GM23248 (cell line): ENCODE results near the gene FAM174C. TPM values are rescaled to one million over a fixed set of nuclear protein-coding genes. Genes with fewer than 3 reads are reported as not detected.

Experiments used
- DNase-seq: peaks from one replicate; pipeline ENCODE4 v3.0.0-alpha.2; 2015
- H2AFZ ChIP-seq: fragments of 200-600 bp; sonication (generic); 2 replicates; pipeline ENCODE4 v1.6.1; 2016; ENCODE audit warnings: antibody characterized with exemption
- H3F3A ChIP-seq: fragments of 200-600 bp; sonication (generic); 2 replicates; pipeline ENCODE4 v1.6.1; 2016; ENCODE audit warnings: mild to moderate bottlenecking, antibody characterized with exemption, mixed run types; ENCODE audit not compliant: insufficient read depth
- H3K27ac ChIP-seq: fragments of 200-600 bp; sonication (generic); 2 replicates; pipeline ENCODE4 v1.5.1; 2016; ENCODE audit warnings: mild to moderate bottlenecking
- H3K27me3 ChIP-seq: fragments of 200-600 bp; sonication (generic); replicated peaks from 2 replicates; pipeline ENCODE4 v1.6.1; 2016; ENCODE audit warnings: mild to moderate bottlenecking; ENCODE audit not compliant: insufficient read depth
- H3K36me3 ChIP-seq: fragments of 200-600 bp; sonication (generic); 2 replicates; pipeline ENCODE4 v1.6.1; 2016; ENCODE audit warnings: low read depth, mild to moderate bottlenecking
- H3K4me1 ChIP-seq: fragments of 200-600 bp; sonication (generic); 2 replicates; pipeline ENCODE4 v1.6.1; 2016; ENCODE audit warnings: mild to moderate bottlenecking; ENCODE audit not compliant: insufficient read depth
- H3K4me2 ChIP-seq: fragments of 200-600 bp; sonication (generic); one replicate; pipeline ENCODE4 v1.6.1; 2016; ENCODE audit warnings: mild to moderate bottlenecking; ENCODE audit not compliant: unreplicated experiment
- H3K4me3 ChIP-seq: fragments of 200-600 bp; sonication (generic); 2 replicates; pipeline ENCODE4 v1.5.1; 2016; ENCODE audit warnings: mild to moderate bottlenecking
- H3K79me2 ChIP-seq: fragments of 200-600 bp; sonication (generic); 2 replicates; pipeline ENCODE4 v1.6.1; 2016; ENCODE audit warnings: mild to moderate bottlenecking; ENCODE audit not compliant: insufficient read depth
- H3K9ac ChIP-seq: fragments of 200-600 bp; sonication (generic); 2 replicates; pipeline ENCODE4 v1.6.1; 2016; ENCODE audit warnings: mild to moderate bottlenecking
- H3K9me2 ChIP-seq: fragments of 200-600 bp; sonication (generic); 2 replicates; pipeline ENCODE4 v1.6.1; 2016; ENCODE audit warnings: mixed run types, mild to moderate bottlenecking, moderate library complexity; ENCODE audit not compliant: insufficient read depth
- H3K9me3 ChIP-seq: fragments of 200-600 bp; sonication (generic); one replicate; pipeline ENCODE4 v1.6.1; 2017; ENCODE audit warnings: low read depth
- H4K20me1 ChIP-seq: fragments of 200-600 bp; sonication (generic); 2 replicates; pipeline ENCODE4 v1.6.0; 2016; ENCODE audit not compliant: insufficient read depth
- EZH2 ChIP-seq: fragments of 200-600 bp; sonication (generic); IDR thresholded peaks from 2 replicates; pipeline ENCODE4 v1.6.1; 2018; ENCODE audit warnings: antibody characterized with exemption, mild to moderate bottlenecking; ENCODE audit not compliant: insufficient read depth, poor library complexity, severe bottlenecking
- EZH2phosphoT487 ChIP-seq: fragments of 200-600 bp; sonication (generic); IDR thresholded peaks from 2 replicates; pipeline ENCODE4 v1.6.1; 2018; ENCODE audit warnings: antibody characterized with exemption, moderate library complexity, mild to moderate bottlenecking, low read depth; ENCODE audit not compliant: insufficient read depth
- WGBS, 2 experiments: methylation state at CpG; one replicate each; pipeline ENCODE4 v1.1.6; 2015 to 2017; ENCODE audit warnings: low lambda C conversion rate in 2 of 2, low coverage in 1 of 2; ENCODE audit errors: missing lambda C conversion rate in 2 of 2; 5-methylcytosine and 5-hydroxymethylcytosine counted together
- in situ Hi-C: fragments of 300-500 bp; cut with MboI; formaldehyde crosslinking; loops from 2 replicates; pipeline ENCODE4 v1.15.0; 2020
- polyA plus RNA-seq: library from polyadenylated mRNA; unstranded; fragments of >200 nt; fragmentation: Nextera tagmentation; extraction: Ambion mirVana; gene quantifications from 2 replicates; pipeline ENCODE4 v1.2.1, GENCODE V29; 2016
- total RNA-seq: library from RNA; depleted of rRNA; stranded (reverse); fragments of >200 nt; shearing (Covaris generic); gene quantifications from 2 replicates; pipeline ENCODE4 v1.2.3, GENCODE V29; 2014

The FAM174C gene
- total and polyA plus RNA-seq, 2 experiments from 2014 or later = 81.6 to 84.5 TPM

DNA sequence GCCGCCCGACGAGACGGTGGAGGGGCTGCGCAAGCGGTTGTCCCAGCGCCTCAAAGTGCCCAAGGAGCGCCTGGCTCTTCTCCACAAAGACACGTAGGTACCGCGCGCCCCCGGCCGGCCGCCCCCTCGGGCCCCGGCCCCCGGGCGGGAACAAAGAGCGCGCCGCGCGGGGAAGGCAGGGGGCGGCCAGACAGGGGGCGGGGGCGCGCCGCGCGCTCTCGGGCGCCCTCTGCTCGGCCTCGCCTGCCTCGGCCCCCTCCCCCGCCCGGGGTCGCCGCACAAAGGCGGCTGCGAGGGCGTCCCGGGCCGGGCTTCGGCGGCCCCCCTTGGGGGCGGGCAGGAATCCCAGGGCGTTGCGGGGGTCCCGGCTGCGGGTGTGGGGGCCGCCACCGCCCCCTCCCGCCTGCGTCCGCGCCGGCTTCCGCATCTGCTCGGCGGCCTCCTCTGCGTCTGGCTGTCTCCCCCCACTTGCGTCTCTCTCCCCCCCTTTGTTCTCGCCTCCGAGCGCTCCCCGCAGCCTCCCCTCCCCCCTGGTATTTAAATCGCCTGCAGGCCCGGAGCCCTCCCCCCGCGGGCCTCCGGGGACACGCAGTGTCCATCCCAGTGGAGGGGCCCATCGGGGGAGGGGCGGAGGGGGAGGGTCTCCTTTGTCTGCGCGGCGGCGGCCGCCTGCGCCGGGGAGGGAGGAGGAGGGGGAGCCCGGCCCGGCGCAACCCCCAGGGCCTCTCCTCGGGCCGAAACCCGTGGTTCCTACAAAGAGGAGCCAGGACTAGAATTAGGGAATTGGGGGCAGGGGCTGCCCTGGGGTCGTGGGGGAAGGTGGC is 24.7 kb upstream of the FAM174C start:
- Histone ChIP-seq H3K4me3 (peak overlapping the region; percentile 85), H3K9me3 (no peaks in the 10 kb centered on the region), H3K27ac (peak overlapping the region; percentile 98), H3K36me3 (peaks cover 23% of the 10 kb centered on the region), H3K79me2 (peaks cover 46% of the 10 kb centered on the region), H3K27me3 (no peaks in the 10 kb centered on the region), H3K4me1 (peaks cover 20% of the 10 kb centered on the region), H4K20me1 (no peaks in the 10 kb centered on the region), H3K9me2 (no peaks in the 10 kb centered on the region), H3K4me2 (peak overlapping the region; percentile 87), H2AFZ (no peak overlapping the region), H3F3A (peaks cover 14% of the 10 kb centered on the region), H3K9ac (peak overlapping the region; percentile 99)
- in situ Hi-C loops = no loop called here
- peak; percentile 76 for DNase-seq
- TF ChIP-seq EZH2phosphoT487 (no peak), EZH2 (no peak)
- 0 to 1% methylated on average over 4 to 80 of the region's 90 CpGs for WGBS, 2 experiments

DNA sequence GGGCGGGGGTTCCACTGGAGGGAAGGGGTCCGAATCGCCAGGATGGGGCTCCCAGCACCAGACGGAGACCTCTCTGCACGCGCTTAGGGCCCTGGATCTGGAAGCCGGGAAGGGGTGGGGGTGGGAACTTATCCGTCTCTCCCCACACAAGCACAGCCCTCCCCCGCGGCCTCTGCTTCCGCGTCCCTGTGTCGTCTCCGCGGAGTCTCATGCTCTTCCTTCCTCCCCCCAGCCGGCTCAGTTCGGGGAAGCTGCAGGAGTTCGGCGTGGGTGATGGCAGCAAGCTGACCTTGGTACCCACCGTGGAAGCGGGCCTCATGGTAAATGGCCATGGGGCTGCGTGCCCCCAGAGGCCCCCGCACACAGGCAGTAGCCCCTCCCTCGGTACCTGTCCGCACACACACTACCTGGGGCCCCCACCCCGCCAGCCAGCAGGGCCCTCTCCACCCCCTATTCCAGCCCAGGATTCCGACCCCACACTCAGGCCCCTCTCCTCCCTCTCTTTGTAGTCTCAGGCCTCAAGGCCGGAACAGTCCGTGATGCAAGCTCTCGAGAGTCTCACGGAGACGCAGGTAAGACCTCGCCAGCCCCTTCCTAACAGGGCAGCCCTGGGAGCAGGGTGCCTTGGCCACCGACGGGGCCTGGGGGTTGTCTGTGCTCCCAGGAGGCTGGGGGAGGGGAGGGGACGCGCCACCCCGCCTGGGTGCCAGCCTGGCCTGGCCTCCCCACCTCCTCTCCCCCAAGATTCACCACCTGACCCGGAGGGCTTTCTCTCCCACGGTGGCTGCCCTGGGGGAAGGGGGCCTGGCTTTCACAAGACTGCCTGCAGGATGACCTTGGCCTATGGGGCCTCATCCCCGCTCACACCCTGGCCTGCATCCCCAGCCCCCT is 23.8 kb upstream of the FAM174C start:
- Histone ChIP-seq H4K20me1 (no peaks in the 10 kb centered on the region), H3K4me3 (peak overlapping the region; percentile 85), H3K9me2 (no peaks in the 10 kb centered on the region), H3K27me3 (no peaks in the 10 kb centered on the region), H3K79me2 (peaks cover 55% of the 10 kb centered on the region), H3K27ac (peak overlapping the region; percentile 98), H3K9me3 (no peaks in the 10 kb centered on the region), H3K36me3 (peaks cover 30% of the 10 kb centered on the region), H3F3A (peaks cover 24% of the 10 kb centered on the region), H3K4me2 (peak overlapping the region; percentile 87), H3K4me1 (peaks cover 20% of the 10 kb centered on the region), H3K9ac (peak overlapping the region; percentile 99), H2AFZ (no peak overlapping the region)
- in situ Hi-C loops = no loop called here
- 1 to 2% methylated on average over 23 to 40 of the region's 41 CpGs for WGBS, 2 experiments
- TF ChIP-seq EZH2 (no peak), EZH2phosphoT487 (no peak)
- peak; percentile 85 for DNase-seq

DNA sequence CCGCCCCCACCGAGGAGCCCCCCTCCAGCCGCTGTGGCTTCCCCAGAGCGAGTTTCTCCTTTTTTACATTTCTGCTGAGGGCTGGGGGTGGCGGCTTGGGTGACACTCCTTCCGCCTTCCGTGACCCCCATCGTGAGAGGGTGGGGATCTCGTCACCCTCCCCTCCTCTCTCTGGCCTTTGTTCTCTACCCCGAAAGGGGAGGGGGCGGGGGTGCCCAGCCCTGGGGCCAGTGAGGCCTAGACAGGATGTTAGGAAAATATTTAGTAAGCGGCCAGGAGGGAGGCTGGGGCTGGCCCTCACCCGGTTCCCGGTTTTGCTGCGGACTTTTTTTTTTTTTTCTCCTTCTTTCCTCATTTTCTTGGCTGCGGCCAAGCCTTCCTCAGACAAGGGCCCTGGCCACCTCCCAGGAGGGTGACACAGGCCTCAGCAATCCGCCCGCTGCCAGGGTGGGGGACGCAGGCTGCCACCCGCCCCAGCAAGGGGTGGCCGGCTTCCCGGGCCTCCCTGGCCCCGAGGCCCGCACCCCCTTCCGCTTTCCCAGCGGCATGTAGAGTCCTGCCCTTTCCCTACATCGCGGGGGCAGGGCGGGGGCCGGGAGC is 23.0 kb upstream of the FAM174C start:
- Histone ChIP-seq H3F3A (peaks cover 27% of the 10 kb centered on the region), H3K79me2 (peaks cover 62% of the 10 kb centered on the region), H3K27me3 (no peaks in the 10 kb centered on the region), H3K9me2 (no peaks in the 10 kb centered on the region), H3K9ac (peak overlapping the region; percentile 99), H3K4me2 (peak overlapping the region; percentile 87), H3K27ac (peak overlapping the region; percentile 98), H3K9me3 (no peaks in the 10 kb centered on the region), H3K36me3 (peaks cover 36% of the 10 kb centered on the region), H4K20me1 (no peaks in the 10 kb centered on the region), H2AFZ (no peak overlapping the region), H3K4me1 (peaks cover 22% of the 10 kb centered on the region), H3K4me3 (peak overlapping the region; percentile 85)
- no peak for TF ChIP-seq EZH2phosphoT487
- no peak for TF ChIP-seq EZH2
- WGBS, 2 experiments = 0 to 1% methylated on average over 17 to 30 of the region's 30 CpGs
- DNase-seq = peak; percentile 98
- in situ Hi-C loops = no loop called here

DNA sequence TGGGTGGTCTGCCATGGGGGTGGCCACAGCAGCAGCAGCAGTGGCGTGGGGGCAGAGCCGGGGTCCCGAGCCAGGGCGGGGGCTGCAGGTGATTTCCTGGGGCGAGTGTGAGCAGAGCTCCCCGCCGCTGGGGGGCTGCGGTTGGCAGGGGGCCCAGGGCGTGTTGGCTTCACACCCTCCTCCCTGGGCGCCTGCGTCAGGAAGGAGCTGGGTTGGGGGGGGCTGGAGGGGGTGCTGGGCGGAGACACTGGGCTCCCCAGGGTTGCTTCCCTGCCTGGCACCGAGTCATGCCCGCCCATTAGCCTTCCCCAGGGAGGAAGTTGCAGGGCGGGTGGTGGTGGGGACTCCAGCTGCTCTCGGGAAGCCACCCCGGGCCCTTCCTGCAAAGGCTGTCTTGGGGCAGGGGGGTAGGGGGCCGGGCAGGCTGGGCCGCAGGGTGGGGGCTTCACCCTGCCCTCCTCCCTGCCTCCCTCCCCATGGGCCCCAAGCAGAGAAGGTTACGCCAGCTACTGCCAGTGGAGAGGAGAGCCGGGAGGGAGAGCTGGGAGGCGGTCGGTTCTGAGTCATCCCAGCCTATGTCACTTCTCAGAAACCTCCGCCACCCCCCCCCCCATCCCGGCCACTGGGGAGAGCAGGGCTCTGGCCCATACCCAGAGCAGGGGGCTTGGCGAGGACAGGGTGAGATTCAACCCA is 22.4 kb upstream of the FAM174C start:
- H3K79me2 ChIP-seq = peaks cover 69% of the 10 kb centered on the region
- H3K36me3 ChIP-seq = peaks cover 41% of the 10 kb centered on the region

More for the DNA sequence above, 22.4 kb upstream of the FAM174C start:
- 0 to 2% methylated on average over 5 to 23 of the region's 26 CpGs for WGBS, 2 experiments
- Histone ChIP-seq H3K27me3 (no peaks in the 10 kb centered on the region), H4K20me1 (no peaks in the 10 kb centered on the region), H3F3A (peaks cover 28% of the 10 kb centered on the region), H2AFZ (no peak overlapping the region), H3K27ac (peak overlapping the region; percentile 98), H3K4me1 (peaks cover 25% of the 10 kb centered on the region), H3K4me2 (peak overlapping the region; percentile 87), H3K9me3 (no peaks in the 10 kb centered on the region), H3K9me2 (no peaks in the 10 kb centered on the region), H3K4me3 (peak overlapping the region; percentile 85), H3K9ac (peak overlapping the region; percentile 99)
- DNase-seq = peak; percentile 98
- no peak for TF ChIP-seq EZH2
- no peak for TF ChIP-seq EZH2phosphoT487
- in situ Hi-C loops = no loop called here
